DMS153 treated with DMSO at 0.1 percent for 48 hours (cell line): Measurements from ENCODE around the gene LTBP1.
"Not testable (repeated sequence)": the region's sequence is repeated elsewhere in the genome, so short reads cannot be mapped to it uniquely, and the experiment has no call there.

Source experiments
- DNase-seq: peaks from one replicate; lab custom pipeline; 2025; ENCODE audit not compliant: unreplicated experiment; lab: John Stamatoyannopoulos, UW

Gene LTBP1

DNA sequence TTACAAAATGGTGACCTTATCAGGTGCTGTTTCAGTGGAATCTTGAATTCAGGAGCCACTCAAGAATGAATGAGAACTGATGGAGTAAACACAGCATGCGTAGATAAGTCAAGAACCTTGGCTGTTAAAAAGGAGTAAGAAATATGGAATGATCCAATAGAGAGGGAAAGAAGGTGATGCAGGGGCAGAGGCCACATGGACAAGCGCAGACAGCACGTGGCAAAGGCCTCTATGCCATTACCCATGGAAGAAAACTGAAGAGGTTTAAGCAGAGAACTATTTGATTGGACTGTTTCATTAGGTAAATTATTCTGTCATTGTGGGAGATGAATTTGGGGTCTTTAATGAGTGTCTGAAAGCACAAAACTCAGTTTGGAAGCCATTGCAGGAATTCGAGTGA, 387.3 kb downstream of the LTBP1 start:
- DNase-seq, result no peak

DNA sequence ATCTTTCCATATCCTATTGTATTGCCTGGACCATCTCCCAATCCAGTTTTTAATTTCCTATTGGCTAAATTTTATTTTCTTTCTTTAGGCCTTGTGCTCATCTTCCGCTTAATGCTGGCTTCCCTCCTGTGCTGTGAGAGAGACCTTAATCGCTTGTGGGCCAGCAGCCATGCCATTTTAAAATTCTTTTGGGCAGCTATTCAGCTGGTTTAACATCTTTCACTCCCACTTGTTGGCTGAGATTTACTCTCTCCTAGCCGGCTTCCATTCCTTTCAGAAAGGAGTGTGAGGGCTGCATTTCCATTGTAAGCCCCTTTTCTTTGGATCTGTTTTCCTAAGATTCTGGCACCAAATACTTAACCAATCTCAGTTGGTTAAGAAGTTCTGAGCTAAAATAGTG, 388.8 kb downstream of the LTBP1 start:
- DNase-seq, result no peak

DNA sequence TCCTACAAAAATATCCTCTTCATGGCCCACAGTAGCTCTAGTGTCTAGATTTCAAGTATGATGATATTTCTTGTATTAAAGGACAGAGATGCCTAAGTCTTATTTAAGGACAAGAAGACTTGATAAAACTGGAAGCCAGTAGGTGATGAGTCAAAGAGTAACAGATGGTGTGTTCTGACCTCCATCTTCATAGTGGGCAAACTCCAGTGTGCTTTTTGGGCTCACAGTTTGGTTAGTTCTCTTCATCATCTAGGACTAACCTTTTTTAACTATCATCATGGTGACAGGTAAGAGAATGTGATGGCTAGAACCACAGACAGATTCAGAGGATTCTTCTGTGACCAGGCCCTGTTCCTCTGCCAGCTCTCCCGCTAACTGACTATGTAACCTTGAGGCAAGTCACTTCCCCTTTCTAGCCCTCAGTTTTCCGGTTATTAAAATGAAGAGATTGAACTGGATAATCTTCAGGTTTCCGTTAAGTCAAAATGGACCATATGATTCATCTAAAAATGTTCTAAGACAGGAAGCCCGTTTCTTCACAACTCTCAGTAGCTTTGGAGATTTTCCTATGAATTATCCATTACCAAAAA, 389.4 kb downstream of the LTBP1 start:
- DNase-seq, result no peak

DNA sequence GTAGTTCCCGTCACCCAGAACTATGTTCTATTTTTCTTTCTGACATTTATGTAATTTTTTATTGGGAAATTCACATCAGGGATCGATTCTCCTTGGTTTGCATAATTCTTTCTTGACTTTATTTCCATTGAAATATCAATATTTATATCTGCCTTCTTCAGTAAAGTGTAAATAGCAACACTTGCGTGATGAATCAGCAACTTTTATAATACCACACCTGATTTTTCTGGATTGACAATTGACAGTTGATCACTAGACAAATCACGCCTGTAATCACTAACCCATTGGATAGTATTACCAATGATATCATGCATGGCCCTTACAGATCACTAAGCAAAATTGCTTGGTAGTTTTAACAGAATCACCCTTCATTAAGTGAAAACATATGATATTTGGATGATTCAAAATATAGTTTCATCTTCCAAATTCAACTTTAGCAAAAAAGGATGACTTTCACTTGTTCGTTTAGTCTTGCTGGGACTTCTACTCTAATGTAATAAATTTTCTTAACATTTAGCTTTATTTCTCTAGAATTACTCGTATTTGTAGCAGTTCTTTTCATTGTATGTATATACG, 390.7 kb downstream of the LTBP1 start:
- DNase-seq, result no peak

DNA sequence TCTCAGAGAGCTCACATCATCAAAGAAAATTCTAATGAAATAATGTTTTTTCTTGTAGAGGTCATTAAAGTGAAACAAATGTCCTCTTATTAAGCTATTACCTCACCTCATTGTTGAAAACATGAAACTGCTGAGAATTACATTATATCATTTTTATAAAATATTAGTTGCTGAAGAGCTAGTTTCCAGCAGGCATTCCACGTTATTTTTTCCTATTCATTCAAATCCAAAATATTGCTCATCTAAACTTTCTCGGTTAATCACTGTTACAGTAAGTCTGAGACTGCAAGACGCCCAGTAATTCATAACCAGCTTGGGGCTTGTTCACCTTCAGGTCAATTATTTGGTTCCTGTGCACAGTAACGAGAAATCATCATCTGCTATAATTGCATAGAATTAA, 391.2 kb downstream of the LTBP1 start:
- DNase-seq, result no peak

DNA sequence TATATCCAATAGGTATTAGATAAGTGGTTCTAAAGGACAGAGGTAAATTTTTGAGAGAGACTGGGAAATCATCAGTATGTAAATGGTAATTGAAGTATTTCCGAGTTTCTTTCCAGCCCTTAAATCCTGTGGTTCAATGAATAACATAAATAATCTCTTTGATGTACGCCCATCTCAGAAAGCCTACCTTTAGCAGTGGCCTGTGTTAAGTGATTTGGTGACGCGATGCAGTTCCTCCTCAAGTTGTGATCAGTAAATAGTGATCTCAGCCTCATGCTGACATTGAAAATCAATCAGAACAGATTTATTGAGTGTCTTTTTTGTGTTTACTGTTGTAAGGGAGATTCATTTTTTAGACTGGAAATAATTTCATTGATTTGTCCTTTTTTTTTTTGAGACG, 392.5 kb downstream of the LTBP1 start:
- DNase-seq, result no peak

DNA sequence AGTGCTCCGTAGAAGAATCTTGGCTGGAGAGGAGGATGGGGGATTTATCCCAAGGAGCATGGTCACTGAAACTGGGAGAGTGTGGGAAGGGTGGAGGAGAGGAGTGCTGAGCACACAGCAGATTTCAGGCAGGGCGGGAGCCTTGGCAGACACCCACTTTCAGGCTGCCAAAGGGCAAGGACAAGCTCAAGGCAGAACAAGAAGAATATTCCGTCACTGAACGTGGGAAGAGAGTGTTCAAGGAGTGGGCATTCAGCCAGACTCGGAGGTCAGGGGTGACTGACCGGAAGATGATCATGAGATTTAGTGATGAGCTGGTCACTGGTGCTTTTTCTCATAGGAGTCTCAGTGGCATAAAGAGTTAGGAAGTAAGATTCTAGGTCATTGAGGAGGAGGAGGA, 393.5 kb downstream of the LTBP1 start:
- DNase-seq, result no peak

DNA sequence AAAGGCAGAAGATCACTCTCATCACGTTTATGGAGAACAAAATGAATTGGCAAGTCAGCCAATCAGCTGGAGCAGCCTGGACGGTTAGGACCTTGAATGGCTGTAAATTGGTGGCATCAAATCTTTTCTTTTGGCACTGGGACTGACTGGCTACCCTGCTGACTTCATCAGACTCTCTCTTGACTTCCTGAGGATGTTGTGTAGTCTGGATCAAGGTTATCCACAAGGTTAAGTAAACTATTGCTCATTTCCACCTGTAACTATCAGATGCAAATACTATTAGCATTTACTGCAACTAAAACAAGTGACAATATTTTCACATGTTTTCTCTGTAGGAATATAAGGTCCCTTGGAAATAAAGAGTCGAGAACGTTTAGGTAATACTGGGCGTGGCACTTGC, 395.4 kb downstream of the LTBP1 start:
- no peak for DNase-seq

DNA sequence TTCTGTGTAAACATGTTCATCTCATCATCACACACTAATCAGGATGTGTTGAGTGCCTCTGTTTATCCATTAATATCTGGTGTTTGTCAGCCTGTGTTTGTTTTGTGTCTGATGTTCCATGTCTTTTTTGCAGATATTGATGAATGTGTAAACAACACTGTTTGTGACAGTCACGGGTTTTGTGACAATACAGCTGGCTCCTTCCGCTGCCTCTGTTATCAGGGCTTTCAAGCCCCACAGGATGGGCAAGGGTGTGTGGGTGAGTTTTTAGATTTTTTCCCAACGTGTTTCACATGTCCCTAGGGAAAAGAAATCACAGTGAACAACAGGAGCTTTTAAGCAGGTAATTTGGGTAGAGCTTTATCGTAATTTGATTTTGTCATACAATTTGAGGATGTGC, 396.0 kb downstream of the LTBP1 start:
- no peak for DNase-seq

DNA sequence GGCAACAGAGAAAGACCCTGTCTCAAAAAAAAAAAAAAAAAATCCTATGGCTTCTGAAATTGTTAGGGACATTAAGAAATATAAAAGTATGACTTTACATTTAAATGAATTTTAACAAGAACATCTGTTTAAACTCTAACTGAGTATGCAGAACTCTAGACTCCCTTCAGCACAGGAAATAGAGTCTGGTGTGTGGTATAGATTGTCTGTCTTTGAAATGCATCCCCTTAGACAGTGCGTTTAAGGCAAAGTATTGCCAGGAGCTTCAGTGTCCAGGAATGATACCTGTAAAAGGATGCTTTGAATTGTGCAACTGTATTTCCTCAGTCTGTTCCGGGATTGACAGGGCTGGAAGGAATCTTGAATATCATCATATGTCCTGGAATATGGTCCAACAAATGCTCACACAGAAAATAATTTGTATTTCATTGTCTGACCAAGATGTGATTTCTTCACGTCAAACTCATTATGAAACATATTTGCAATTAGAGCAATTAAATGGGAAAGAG, 396.7 kb downstream of the LTBP1 start:
- DNase-seq, result no peak

DNA sequence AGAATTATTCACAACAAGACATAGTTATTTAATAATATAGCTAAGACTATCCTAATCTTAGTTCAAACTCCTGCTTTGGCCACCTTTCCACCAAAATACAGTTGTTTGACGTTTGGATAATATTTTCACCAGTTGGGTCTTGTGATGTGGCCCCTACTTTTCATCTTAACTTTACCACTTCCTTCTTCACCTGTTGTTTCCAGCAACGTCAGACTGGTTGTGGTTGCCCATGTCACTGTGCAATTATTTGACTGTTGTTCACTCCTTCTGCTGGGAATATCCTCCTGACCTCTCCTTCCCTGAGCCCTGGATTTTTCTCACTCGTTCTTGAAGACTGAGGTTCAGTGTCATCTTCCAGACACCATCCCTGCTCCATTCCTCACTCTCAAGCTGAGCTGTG, 397.5 kb downstream of the LTBP1 start:
- no peak for DNase-seq

DNA sequence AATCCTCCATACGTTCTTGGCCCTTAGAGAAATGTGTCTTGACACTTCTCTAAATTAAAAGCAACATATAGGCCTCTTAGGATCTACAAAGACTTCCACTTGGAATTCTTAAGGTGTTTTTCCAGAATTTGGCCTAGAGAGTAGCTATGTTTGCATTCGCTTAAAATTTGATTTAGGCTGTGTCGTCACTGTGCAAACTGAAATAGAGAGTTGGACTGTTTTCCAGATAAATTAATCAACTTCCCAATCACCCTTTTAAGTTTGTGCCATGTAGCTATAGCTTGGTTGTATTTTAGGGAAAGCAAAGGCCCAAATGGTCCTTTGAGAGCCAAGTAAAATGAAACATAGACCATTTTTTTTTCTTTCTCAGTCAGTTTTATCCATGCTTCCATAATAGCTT, 401.1 kb downstream of the LTBP1 start:
- no peak for DNase-seq

DNA sequence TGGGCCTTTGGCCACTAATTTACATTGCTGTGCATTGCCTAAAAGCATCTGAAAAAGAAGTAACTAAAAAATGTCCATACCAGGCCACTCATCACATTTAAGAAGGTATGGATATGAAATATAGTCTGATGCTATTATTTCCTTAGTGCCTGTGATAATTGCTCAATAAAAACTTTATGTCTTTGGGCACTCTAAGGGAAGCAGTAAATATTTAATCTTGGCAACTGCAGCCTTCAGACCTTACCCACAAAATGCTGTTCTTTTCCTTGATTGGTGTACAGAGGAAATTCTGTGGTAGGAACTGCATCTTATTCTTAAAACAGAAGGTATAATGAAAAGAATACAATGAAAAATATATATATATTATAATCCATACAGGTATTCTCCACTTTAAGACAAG, 403.9 kb downstream of the LTBP1 start:
- DNase-seq, result no peak

DNA sequence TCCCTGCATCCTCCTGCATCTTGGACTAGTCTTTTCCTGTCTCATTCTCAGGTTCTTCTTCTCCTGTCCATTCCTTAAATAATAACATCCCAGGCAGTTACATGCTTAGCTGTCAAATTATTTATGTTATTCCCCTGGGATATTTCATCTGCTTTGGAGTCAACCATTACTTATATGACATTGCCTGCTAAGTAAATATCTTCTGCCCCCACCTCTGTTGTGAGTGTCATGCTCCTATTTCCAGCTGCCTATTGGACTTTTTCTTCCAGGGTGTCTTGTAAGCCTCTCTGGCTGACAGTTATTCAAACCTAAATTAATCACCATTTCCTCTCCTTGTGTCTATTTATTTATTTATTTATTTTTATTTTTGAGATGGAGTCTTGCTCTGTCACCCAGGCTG, 405.0 kb downstream of the LTBP1 start:
- no peak for DNase-seq

DNA sequence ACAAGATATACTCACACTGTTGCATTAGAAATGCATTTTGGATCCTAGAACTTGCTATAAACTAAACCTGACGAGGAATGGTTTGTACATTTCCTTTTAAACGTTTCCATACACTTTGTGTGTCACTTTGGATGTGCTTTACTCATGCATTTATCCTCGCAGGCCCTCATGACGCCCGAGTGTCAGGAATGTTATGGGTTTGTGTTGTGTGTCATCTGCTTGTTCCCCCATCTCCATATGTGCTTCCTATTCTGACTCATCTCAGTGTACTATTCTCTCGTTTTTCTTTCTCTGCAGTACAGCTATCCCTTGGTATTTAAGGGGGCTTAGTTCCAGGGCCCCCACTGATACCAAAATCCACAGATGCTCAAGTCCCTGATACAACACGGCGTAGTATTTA, 408.2 kb downstream of the LTBP1 start:
- DNase-seq, result no peak

DNA sequence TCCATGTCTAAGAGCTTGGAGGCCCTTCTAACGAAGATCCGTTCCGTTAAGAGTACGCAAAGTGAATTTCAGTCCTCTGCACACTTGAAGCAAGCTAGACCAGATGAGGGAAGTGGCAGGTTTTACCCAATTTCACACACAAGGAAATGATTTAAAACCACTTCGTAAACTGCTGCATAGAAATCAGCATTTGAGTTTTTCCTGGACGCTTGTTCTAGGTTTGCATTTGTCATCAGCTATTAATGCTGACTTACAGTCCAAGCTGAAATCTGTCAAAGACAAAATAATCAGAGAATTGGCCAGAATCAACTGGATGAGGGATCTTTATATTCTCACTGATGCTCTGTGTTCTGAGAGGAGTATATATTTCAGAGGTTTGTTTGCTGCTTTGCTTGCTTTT, 412.1 kb downstream of the LTBP1 start:
- DNase-seq, result no peak

DNA sequence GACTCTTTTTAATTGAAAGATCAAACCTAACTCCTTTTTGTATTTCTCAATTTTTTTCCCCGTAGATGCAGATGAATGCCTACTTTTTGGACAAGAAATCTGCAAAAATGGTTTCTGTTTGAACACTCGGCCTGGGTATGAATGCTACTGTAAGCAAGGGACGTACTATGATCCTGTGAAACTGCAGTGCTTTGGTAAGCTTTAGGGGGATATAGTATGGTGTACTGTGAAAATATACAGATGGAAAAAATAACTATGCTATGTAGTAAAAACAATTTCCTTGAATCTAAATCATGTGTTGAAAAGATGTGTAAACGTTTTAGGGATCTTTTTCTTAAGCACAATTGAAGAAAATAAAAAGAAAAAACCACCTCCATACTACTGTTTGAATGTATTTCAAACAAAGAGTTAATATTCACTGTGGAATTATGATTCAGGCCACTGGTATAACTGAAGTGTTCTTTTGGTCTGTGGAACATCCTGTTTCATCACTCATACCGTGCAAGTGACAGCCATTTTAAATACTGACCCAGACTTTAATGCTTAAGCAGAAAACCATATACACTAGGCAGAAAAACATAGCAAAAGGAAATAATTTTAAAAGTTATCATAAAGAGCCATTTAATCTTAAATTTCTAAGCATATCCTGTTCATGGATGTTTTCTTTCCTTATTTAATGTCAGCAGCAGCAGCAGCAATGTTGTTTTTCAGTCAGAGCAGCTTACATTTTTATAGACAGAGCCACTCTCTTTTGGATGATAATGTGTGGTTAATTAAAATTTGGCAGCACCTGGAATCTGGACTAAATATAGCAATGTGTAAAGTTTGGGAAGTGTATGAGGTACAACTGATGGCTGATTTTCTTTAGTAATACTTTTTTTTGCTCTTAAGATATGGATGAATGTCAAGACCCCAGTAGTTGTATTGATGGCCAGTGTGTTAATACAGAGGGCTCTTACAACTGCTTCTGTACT, 416.9 kb downstream of the LTBP1 start:
- DNase-seq, result no peak

DNA sequence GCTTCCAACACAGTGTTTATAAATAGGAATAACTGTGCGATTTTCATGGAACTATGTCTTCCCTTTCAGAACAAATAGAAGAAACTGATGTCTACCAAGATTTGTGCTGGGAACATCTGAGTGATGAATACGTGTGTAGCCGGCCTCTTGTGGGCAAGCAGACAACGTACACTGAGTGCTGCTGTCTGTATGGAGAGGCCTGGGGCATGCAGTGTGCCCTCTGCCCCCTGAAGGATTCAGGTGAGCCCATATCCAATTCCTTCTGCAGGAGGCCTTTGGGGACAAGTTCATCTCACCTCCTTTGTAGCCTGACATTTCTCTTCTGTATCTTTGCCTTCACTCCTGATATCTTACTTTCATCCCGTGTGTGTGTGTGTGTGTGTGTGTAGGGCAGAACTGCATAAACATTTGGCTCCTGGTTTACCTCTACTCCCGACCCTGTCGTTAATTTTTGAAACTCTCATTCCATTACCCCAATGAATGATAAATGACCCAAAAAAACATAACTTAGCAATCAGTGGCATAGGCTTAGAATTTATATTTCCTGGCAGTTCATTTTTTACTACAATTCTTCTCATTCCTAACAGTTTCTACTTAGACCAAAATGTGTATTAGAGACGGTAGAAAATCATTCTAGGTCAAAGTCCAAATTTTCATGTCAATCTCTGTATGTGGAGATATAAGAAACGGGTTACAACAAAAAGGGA, 418.7 kb downstream of the LTBP1 start:
- no peak for DNase-seq

DNA sequence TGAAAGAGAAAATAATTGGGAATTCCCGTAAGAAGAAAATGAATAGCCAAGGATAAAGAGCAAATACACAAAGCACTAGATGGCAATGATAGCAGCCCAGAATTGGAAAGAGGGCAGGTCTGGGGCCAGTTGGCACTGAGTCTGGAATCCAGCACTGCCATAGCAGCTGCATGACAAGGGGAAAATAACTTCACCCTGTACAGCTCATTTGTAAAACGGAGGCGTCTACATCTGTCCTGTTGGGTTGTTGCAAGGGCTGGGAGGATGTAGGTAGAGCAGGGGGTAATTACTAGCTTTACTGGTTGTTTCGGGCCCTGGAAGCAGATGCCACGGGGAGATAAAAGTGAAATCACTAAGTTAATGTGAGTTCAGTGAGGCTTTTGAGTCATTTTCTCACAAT, 419.7 kb downstream of the LTBP1 start:
- no peak for DNase-seq

DNA sequence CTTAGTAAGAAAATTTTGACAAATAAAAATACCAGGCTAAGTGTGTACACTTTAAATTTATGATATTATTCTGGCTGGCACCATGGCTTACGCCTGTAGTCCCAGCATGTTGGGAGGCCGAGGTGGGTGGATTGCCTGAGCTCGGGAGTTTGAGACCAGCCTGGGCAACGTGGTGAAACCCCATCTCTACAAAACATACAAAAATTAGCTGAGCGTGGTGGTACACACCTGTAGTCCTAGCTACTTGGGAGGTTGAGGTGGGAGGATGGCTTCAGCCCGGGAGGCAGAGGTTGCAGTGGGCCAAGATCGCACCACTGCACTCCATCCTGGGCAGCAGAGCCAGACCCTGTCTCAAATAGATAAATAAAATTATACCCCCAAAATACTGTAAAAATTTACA, 421.8 kb downstream of the LTBP1 start:
- DNase-seq, result not testable (repeated sequence)

DNA sequence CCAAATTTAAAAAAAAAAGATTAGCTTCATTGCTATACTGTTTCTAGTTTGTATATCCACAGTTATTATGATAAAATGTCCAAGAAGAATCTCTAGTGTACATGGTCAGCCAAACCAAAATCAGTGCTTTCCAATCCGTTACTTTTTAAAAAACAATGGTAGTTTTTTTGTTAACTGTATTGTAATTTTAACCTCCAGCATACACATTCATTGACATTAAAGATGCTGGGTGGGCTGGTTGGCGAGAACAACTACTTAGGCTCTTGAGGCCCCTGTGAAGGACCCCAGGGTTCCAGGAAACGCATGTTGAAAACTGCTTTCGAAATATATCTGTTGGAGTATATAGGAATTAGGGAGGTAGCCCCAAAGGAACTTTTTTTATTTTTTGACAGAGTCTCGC, 422.4 kb downstream of the LTBP1 start:
- DNase-seq, result no peak
